Measurements from ENCODE around the gene CNTN3.

GRCh38 chr3:74584782-74585181 lies 29.7 kb downstream of the CNTN3 start:
- TF ChIP-seq TAF1 (CRISPR knock-in tag; IDR thresholded peaks at IDR 0.05): no peak
- no peak for TF ChIP-seq ERF (CRISPR knock-in tag; IDR thresholded peaks at IDR 0.05)
- no peak for TF ChIP-seq NCOR1 (IDR thresholded peaks at IDR 0.05; ENCODE audit: borderline replicate concordance, low read length)

Measured in HepG2 (cell line).